ENCODE measurements around the gene GTF2H4. TPM values are rescaled to one million over a fixed set of nuclear protein-coding genes. Genes with fewer than 3 reads are reported as not detected.

GTF2H4 gene
- total RNA-seq, 2 donors from 2014 or later: 60.0 to 67.9 TPM

DNA sequence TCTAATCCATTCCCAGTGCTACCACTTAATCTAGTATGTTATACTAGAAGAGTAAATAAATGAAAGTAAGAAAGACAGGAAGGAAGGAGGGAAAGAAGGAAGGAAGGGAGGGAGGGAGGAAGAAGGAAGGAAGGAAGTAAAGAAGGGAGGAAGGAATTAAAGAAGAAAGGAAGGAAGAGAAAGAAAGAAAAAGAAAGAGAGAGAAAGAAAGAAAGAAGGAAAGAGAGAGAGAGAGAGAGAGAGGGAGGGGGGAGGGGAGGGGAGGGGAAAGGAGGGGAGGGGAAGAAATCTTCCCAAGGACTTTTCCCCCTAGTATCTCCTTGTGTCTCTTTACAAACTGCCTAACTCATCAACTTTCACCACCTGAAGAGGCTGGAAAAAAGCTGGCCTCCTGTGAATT, 54.7 kb downstream of the GTF2H4 start:
- no peaks in the 10 kb centered on the region for H3K9me3 ChIP-seq (ENCODE audit: control insufficient read depth, low read length)
- Mint-ChIP-seq H3K36me3 (ENCODE audit: low read depth) (no peaks in the 10 kb centered on the region), H3K27ac (no peak overlapping the region), H3K4me1 (peaks cover 9% of the 10 kb centered on the region), H3K4me3 (no peak overlapping the region), H3K27me3 (ENCODE audit: insufficient read depth) (peaks cover 31% of the 10 kb centered on the region), H3K9me3 (peaks cover 3% of the 10 kb centered on the region)
- H3K27ac ChIP-seq (ENCODE audit: low read depth, low read length): no peak overlapping the region
- H3K9ac ChIP-seq (ENCODE audit: extremely low read depth, low read length, poor library complexity, severe bottlenecking): no peak overlapping the region
- no peaks in the 10 kb centered on the region for H3K4me1 ChIP-seq (ENCODE audit: control insufficient read depth, insufficient read depth, low read length)
- no peaks in the 10 kb centered on the region for H3K36me3 ChIP-seq (ENCODE audit: control insufficient read depth, insufficient read depth, low read length)
- no peak for DNase-seq
- H3K27me3 ChIP-seq (ENCODE audit: control insufficient read depth, insufficient read depth, low read length, poor library complexity, severe bottlenecking): peaks cover 4% of the 10 kb centered on the region
- no peak overlapping the region for H3K4me3 ChIP-seq (ENCODE audit: low read length)
- TF ChIP-seq, protein P1, sequence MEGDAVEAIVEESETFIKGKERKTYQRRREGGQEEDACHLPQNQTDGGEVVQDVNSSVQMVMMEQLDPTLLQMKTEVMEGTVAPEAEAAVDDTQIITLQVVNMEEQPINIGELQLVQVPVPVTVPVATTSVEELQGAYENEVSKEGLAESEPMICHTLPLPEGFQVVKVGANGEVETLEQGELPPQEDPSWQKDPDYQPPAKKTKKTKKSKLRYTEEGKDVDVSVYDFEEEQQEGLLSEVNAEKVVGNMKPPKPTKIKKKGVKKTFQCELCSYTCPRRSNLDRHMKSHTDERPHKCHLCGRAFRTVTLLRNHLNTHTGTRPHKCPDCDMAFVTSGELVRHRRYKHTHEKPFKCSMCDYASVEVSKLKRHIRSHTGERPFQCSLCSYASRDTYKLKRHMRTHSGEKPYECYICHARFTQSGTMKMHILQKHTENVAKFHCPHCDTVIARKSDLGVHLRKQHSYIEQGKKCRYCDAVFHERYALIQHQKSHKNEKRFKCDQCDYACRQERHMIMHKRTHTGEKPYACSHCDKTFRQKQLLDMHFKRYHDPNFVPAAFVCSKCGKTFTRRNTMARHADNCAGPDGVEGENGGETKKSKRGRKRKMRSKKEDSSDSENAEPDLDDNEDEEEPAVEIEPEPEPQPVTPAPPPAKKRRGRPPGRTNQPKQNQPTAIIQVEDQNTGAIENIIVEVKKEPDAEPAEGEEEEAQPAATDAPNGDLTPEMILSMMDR (conservative IDR thresholded peaks at IDR 0.05): no peak

DNA sequence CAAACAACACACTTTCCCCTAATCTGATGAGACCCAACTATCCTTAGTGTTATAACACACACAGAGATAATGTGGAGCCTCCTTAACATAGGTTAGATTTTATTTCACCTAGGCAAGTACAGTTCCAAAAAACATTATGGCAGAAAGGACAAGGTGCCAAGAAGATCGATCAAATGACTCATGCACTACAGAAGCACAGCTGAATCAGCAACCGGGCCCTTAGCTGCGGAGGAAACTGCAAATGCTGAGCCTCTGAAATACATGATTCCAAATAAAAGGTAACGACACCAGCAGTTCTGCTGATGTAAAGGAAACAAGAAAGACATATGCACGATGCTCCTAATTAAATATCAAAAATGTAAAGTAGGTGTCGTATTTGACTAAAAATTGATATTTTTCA, 55.6 kb downstream of the GTF2H4 start:
- H3K27ac Mint-ChIP-seq: no peak overlapping the region
- Histone ChIP-seq H3K9me3 (ENCODE audit: control insufficient read depth, low read length) (no peaks in the 10 kb centered on the region), H3K27ac (ENCODE audit: low read depth, low read length) (no peak overlapping the region), H3K4me3 (ENCODE audit: low read length) (no peak overlapping the region), H3K36me3 (ENCODE audit: control insufficient read depth, insufficient read depth, low read length) (no peaks in the 10 kb centered on the region), H3K27me3 (ENCODE audit: control insufficient read depth, insufficient read depth, low read length, poor library complexity, severe bottlenecking) (no peaks in the 10 kb centered on the region), H3K9ac (ENCODE audit: extremely low read depth, low read length, poor library complexity, severe bottlenecking) (no peak overlapping the region), H3K4me1 (ENCODE audit: control insufficient read depth, insufficient read depth, low read length) (no peaks in the 10 kb centered on the region)
- TF ChIP-seq, protein P1 (conservative IDR thresholded peaks at IDR 0.05): no peak
- DNase-seq: no peak
- 92 to 94% methylated on average over 5 to 6 of the region's 6 CpGs for WGBS, 2 experiments (ENCODE audit: insufficient coverage in 1 of 2, insufficient read length in 1 of 2)
- no peak overlapping the region for H3K4me3 Mint-ChIP-seq
- H3K27me3 Mint-ChIP-seq (ENCODE audit: insufficient read depth): peaks cover 23% of the 10 kb centered on the region
- peaks cover 3% of the 10 kb centered on the region for H3K9me3 Mint-ChIP-seq
- peaks cover 9% of the 10 kb centered on the region for H3K4me1 Mint-ChIP-seq
- H3K36me3 Mint-ChIP-seq (ENCODE audit: low read depth): no peaks in the 10 kb centered on the region

Small RNA genes lying within 50 kb of the gene (microRNA-seq; reads per million reads assigned to microRNA genes)
- gene MIR4640 (ENCODE audit: borderline microRNAs expressed): not detected

Other genes starting within 250 kb of the GTF2H4 start
- gene DHX16, start 235.2 kb upstream of the GTF2H4 start, total RNA-seq: 10 to 100 TPM; 33.5 to 33.9 TPM
- gene PPP1R18, start 221.6 kb upstream of the GTF2H4 start, total RNA-seq: 10 to 100 TPM; 27.6 to 31.4 TPM
- gene NRM, start 217.2 kb upstream of the GTF2H4 start, total RNA-seq: 10 to 100 TPM; 37.1 TPM
- gene MDC1, start 190.9 kb upstream of the GTF2H4 start, total RNA-seq: 10 to 100 TPM; 79.0 to 95.1 TPM
- gene TUBB, start 187.9 kb upstream of the GTF2H4 start, total RNA-seq: 1,000 to 10,000 TPM; 1,504 to 1,815 TPM
- gene FLOT1, start 165.5 kb upstream of the GTF2H4 start, total RNA-seq: 100 to 1,000 TPM; 121 to 141 TPM
- 100 to 1,000 TPM; 102 to 136 TPM for gene IER3, start 163.7 kb upstream of the GTF2H4 start, total RNA-seq
- gene DDR1, start 23.7 kb upstream of the GTF2H4 start, total RNA-seq: 100 to 1,000 TPM; 140 to 151 TPM
- gene VARS2, start 6.0 kb downstream of the GTF2H4 start, total RNA-seq: 10 to 100 TPM; 39.4 to 52.5 TPM
- gene SFTA2, start 24.0 kb downstream of the GTF2H4 start, total RNA-seq: not detected
- gene MUCL3, start 32.8 kb downstream of the GTF2H4 start, total RNA-seq: under 1 TPM; 0.18 TPM
- not detected for gene MUC21, start 75.5 kb downstream of the GTF2H4 start, total RNA-seq
- gene MUC22, start 102.3 kb downstream of the GTF2H4 start, total RNA-seq: not detected
- gene C6orf15, start 204.4 kb downstream of the GTF2H4 start, total RNA-seq: not detected
- gene PSORS1C1, start 206.6 kb downstream of the GTF2H4 start, total RNA-seq: 1 to 10 TPM; 1.1 to 1.2 TPM
- not detected for gene CDSN, start 212.2 kb downstream of the GTF2H4 start, total RNA-seq
- not detected for gene PSORS1C2, start 230.9 kb downstream of the GTF2H4 start, total RNA-seq
- gene CCHCR1, start 249.6 kb downstream of the GTF2H4 start, total RNA-seq: 10 to 100 TPM; 56.5 to 73.6 TPM

All from endodermal cell (in vitro differentiated cells).